Right lobe of liver (tissue), 4 donors: ENCODE measurements around the gene GMEB1.
A peak's percentile ranks its signal among the peaks of the same experiment; 100 is the strongest.

ENCODE experiments used
- CTCF ChIP-seq, 4 donors: fragments of 200-600 bp in 3 of 4; fragments of 450-650 bp in 1 of 4; IDR thresholded peaks; one replicate each; pipeline versions ENCODE4 v1.5.1 to v1.8.0; 2016 to 2022; ENCODE audit warnings: antibody characterized with exemption in 4 of 4, mild to moderate bottlenecking in 2 of 4
- POLR2A ChIP-seq: fragments of 450-650 bp; IDR thresholded peaks from one replicate; pipeline ENCODE4 v1.6.1; 2017; ENCODE audit warnings: antibody characterized with exemption, mild to moderate bottlenecking
- donor health status: DM: no; HTN: no; CAD: no.
- donor health status: DM: no; HTN: no; CAD: no.
- donor health status: DM: no; HTN: yes; CAD: no.

GRCh38 chr1:28668956-28669723 lies 556 bp downstream of the GMEB1 start:
- TF ChIP-seq CTCF (IDR thresholded peaks at IDR 0.05) (no peak), POLR2A (peak; percentile 22)
